Neural cell (in vitro differentiated cells): Measurements from ENCODE around the gene PDK1. TPM values are rescaled to one million over a fixed set of nuclear protein-coding genes. Genes with fewer than 3 reads are reported as not detected.

ENCODE experiments used
- H2AFZ ChIP-seq: fragments of 200-600, 300-800 bp; sonication (generic), shearing (Covaris generic); 2 replicates; pipeline ENCODE4 v1.6.0; 2014; ENCODE audit warnings: low read depth, mild to moderate bottlenecking, antibody characterized with exemption, low read length, moderate library complexity
- H3F3A ChIP-seq: fragments of 200-600 bp; shearing (Covaris generic); 2 replicates; pipeline ENCODE4 v1.6.1; 2016; ENCODE audit warnings: mild to moderate bottlenecking, moderate library complexity, mixed read lengths, antibody characterized with exemption, low read length; ENCODE audit not compliant: insufficient read depth, poor library complexity, severe bottlenecking
- H3K27ac ChIP-seq: fragments of 200-600, 300-800 bp; sonication (generic), shearing (Covaris generic); 2 replicates; pipeline ENCODE4 v1.5.1; 2014; ENCODE audit warnings: mild to moderate bottlenecking, low read length, moderate library complexity
- H3K27me3 ChIP-seq: fragments of 300-800, 200-600 bp; sonication (generic), shearing (Covaris generic); 2 replicates; pipeline ENCODE4 v1.6.0; 2014; ENCODE audit warnings: mild to moderate bottlenecking, low read depth, low read length, moderate library complexity; ENCODE audit not compliant: insufficient read depth
- H3K36me3 ChIP-seq: fragments of 300-800, 200-600 bp; sonication (generic), shearing (Covaris generic); 2 replicates; pipeline ENCODE4 v1.5.1; 2014; ENCODE audit warnings: mild to moderate bottlenecking, antibody characterized with exemption, low read length, moderate library complexity; ENCODE audit not compliant: insufficient read depth
- H3K4me2 ChIP-seq: fragments of 300-800, 200-600 bp; sonication (generic), shearing (Covaris generic); 2 replicates; pipeline ENCODE4 v1.6.0; 2014; ENCODE audit warnings: mild to moderate bottlenecking, low read length
- H3K4me3 ChIP-seq: fragments of 300-800, 200-600 bp; sonication (generic), shearing (Covaris generic); 2 replicates; pipeline ENCODE4 v1.5.1; 2014; ENCODE audit warnings: mild to moderate bottlenecking, low read length, moderate library complexity
- H3K79me2 ChIP-seq: fragments of 200-600 bp; shearing (Covaris generic); replicated peaks from 2 replicates; pipeline ENCODE4 v1.6.0; 2014; ENCODE audit warnings: mild to moderate bottlenecking, low read length, moderate library complexity; ENCODE audit not compliant: insufficient read depth
- H3K9ac ChIP-seq: fragments of 300-800, 200-600 bp; sonication (generic), shearing (Covaris generic); 2 replicates; pipeline ENCODE4 v1.6.1; 2016; ENCODE audit warnings: mild to moderate bottlenecking, low read length, mixed read lengths
- H3K9me2 ChIP-seq: fragments of 200-600 bp; shearing (Covaris generic); 2 replicates; pipeline ENCODE4 v1.6.1; 2016; ENCODE audit warnings: mild to moderate bottlenecking, low read length, mixed read lengths; ENCODE audit not compliant: insufficient read depth
- H3K9me3 ChIP-seq: fragments of 200-600, 300-800 bp; sonication (generic), shearing (Covaris generic); 2 replicates; pipeline ENCODE4 v1.6.1; 2016; ENCODE audit warnings: mild to moderate bottlenecking, mixed run types, low read length, moderate library complexity, mixed read lengths
- H4K20me1 ChIP-seq: fragments of 200-600 bp; shearing (Covaris generic); 2 replicates; pipeline ENCODE4 v1.6.1; 2016; ENCODE audit warnings: mild to moderate bottlenecking, mixed run types; ENCODE audit not compliant: insufficient read depth
- CTCF ChIP-seq: fragments of 450-650 bp; IDR thresholded peaks from 2 replicates; pipeline ENCODE4 v1.5.1; 2014; ENCODE audit warnings: antibody characterized with exemption, mild to moderate bottlenecking, moderate library complexity; ENCODE audit not compliant: poor library complexity, severe bottlenecking
- EP300 ChIP-seq: fragments of 450-650 bp; conservative IDR thresholded peaks from 2 replicates; pipeline ENCODE4 v1.6.1; 2014; ENCODE audit warnings: antibody characterized with exemption, mild to moderate bottlenecking, moderate library complexity; ENCODE audit not compliant: poor library complexity, severe bottlenecking
- EZH2 ChIP-seq: fragments of 200-600, 300-800 bp; shearing (Covaris generic), sonication (generic); IDR thresholded peaks from 2 replicates; pipeline ENCODE4 v1.6.1; 2014; ENCODE audit warnings: antibody characterized with exemption, low read length, borderline replicate concordance, mild to moderate bottlenecking; ENCODE audit not compliant: insufficient read depth, poor library complexity, severe bottlenecking
- MXI1 ChIP-seq: fragments of 450-650 bp; conservative IDR thresholded peaks from 2 replicates; pipeline ENCODE4 v1.6.1; 2014; ENCODE audit warnings: antibody characterized with exemption, mild to moderate bottlenecking; ENCODE audit not compliant: poor library complexity, severe bottlenecking
- RAD21 ChIP-seq: fragments of 450-650 bp; conservative IDR thresholded peaks from 2 replicates; pipeline ENCODE4 v1.6.1; 2014; ENCODE audit warnings: antibody characterized with exemption, mild to moderate bottlenecking, moderate library complexity
- REST ChIP-seq: IDR thresholded peaks from 2 replicates; pipeline ENCODE4 v1.6.1; 2012; ENCODE audit warnings: borderline replicate concordance
- SMC3 ChIP-seq: fragments of 450-650 bp; conservative IDR thresholded peaks from 2 replicates; pipeline ENCODE4 v1.6.1; 2014; ENCODE audit warnings: antibody characterized with exemption, mild to moderate bottlenecking, moderate library complexity; ENCODE audit not compliant: poor library complexity
- polyA plus RNA-seq: library from polyadenylated mRNA; depleted of rRNA; stranded (reverse); fragments of >200 nt; gene quantifications from 2 replicates; pipeline ENCODE4 v1.2.3, GENCODE V29; 2014

The PDK1 gene
- polyA plus RNA-seq, 1 donor from 2014 or later, result 10.8 TPM

- H3K4me3 ChIP-seq, result no peak overlapping the region
- H3K36me3 ChIP-seq, result no peaks in the 10 kb centered on the region
- TF ChIP-seq SMC3 (no peak), EP300 (no peak)
- H3K9me3 ChIP-seq, result no peaks in the 10 kb centered on the region
- H3K27ac ChIP-seq, result no peak overlapping the region
- no peak overlapping the region for H2AFZ ChIP-seq
- H3K27me3 ChIP-seq, result no peaks in the 10 kb centered on the region
- H3K9me2 ChIP-seq, result no peaks in the 10 kb centered on the region
- no peak overlapping the region for H3K9ac ChIP-seq
- H3F3A ChIP-seq, result no peaks in the 10 kb centered on the region
- no peaks in the 10 kb centered on the region for H4K20me1 ChIP-seq
- H3K4me2 ChIP-seq, result no peak overlapping the region
- no peaks in the 10 kb centered on the region for H3K79me2 ChIP-seq
These were observed 87.3 kb downstream of the PDK1 start for GRCh38 chr2:172643142-172643541.

- H3K9ac ChIP-seq, result no peak overlapping the region
- H3K27me3 ChIP-seq, result no peaks in the 10 kb centered on the region
- no peaks in the 10 kb centered on the region for H3F3A ChIP-seq
- no peaks in the 10 kb centered on the region for H3K36me3 ChIP-seq
- H3K79me2 ChIP-seq, result no peaks in the 10 kb centered on the region
- H4K20me1 ChIP-seq, result no peaks in the 10 kb centered on the region
- no peak overlapping the region for H3K4me3 ChIP-seq
- no peak overlapping the region for H3K27ac ChIP-seq
- no peak for TF ChIP-seq REST
- no peak for TF ChIP-seq CTCF
- TF ChIP-seq RAD21, result no peak
- TF ChIP-seq SMC3, result no peak
- no peak for TF ChIP-seq EP300
- TF ChIP-seq MXI1, result no peak
- no peak for TF ChIP-seq EZH2
- H3K9me2 ChIP-seq, result no peaks in the 10 kb centered on the region
- H2AFZ ChIP-seq, result no peak overlapping the region
- H3K9me3 ChIP-seq, result no peaks in the 10 kb centered on the region
- no peak overlapping the region for H3K4me2 ChIP-seq
These were observed 91.5 kb downstream of the PDK1 start for GRCh38 chr2:172647439-172647838.
